GM21717 (cell line): ENCODE results near the gene DDX49.
"Not testable (repeated sequence)": the region's sequence is repeated elsewhere in the genome, so short reads cannot be mapped to it uniquely, and the experiment has no call there.

ENCODE experiments used
- ATAC-seq: cut with Tn5 transposase; IDR thresholded peaks from one replicate; pipeline ENCODE4 v1.9.1; 2021; ENCODE audit warnings: mild to moderate bottlenecking, moderate library complexity; ENCODE audit not compliant: unreplicated experiment

The DDX49 gene

GRCh38 chr19:18910010-18910409 is 9.5 kb upstream of the DDX49 start:
- no peak for ATAC-seq

DNA sequence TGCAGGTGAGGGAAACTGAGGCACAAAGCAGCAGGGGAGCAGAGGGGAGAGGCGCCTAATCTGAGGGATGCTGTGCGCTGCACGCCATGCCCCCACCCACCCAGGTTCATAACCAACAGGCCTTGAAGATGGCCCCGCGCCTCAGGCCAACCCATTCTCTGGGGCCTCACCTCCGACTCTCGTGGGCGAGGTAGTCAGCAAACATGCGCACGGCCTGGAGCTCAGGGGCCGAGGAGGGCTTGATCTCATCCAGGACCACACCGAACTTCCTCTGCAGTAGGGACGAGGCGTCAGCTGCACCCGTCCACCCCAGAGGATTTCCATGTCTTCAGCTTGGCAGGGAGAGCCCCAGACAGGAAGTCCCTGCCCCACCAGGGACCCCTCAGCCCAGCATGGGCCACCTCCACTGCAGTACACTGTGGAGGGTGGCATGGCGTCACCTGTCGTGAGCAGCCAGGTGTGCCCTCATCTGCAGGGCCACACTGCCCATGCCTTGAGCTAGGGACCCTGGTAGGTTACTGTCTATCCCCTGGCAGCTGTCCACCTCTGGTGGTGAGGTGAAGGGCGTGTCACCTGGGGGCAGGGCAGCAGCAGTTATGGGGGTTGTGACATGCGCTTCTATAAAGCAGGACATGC is 8.6 kb upstream of the DDX49 start:
- no peak for ATAC-seq

DNA sequence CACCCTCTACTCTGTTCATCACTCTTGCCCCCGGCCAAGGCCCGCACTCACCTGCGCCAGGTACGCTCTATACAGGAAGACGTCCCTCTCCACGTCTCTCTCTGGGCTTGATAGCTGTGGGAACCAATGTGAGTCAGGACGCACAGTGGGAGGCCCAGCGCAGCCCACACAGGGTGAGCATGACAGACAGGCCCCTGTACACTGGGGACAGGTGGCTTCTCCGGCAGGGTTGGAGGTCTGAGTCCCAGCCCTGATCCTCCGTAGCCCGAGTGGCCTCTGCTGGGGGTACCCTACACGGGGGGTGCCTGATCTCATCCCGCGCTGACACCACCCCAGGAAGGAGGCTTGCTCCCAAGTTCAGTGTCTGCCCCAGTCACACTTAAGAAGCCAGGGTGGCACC is 6.6 kb upstream of the DDX49 start:
- ATAC-seq = no peak

GRCh38 chr19:18913466-18913865 is 6.0 kb upstream of the DDX49 start:
- ATAC-seq = no peak

DNA sequence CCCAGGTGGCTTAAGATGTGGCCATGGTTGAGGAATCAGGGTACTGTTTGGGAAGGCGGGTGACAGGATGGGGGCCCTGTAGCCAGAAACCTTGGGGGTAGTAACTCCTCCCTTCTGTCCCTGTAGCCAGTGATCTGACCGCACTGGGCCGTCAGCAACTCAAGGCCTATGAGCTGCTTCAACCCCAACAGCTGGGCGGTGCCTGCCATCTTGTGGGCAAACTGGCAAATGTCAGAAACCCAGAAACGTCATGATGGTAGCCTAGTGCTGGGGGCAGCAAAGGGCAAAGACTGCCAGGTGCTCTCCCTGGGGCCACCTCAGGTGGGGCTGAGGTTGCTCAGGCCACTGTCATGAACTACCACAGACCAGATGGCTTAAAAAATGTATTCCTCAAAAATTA is 3.9 kb upstream of the DDX49 start:
- no peak for ATAC-seq

GRCh38 chr19:18917593-18917992 is 1.9 kb upstream of the DDX49 start:
- ATAC-seq = not testable (repeated sequence)

- ATAC-seq = no peak
These were observed 342 bp downstream of the DDX49 start for GRCh38 chr19:18919900-18920214.

GRCh38 chr19:18920400-18920799 is 885 bp downstream of the DDX49 start:
- no peak for ATAC-seq

DNA sequence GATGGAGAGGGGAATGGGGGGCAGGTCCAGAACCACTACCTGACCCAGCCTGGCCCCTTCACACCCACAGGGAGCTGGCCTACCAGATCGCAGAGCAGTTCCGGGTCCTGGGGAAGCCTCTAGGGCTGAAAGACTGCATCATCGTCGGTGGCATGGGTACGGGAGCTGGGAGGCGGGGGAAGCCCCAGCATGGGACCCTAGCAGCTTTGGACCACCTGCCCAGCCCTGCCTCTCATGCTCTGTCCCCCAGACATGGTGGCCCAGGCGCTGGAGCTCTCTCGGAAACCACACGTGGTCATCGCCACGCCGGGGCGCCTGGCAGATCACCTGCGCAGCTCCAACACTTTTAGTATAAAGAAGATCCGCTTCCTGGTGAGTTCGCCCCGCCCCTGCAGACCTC is 2.1 kb downstream of the DDX49 start:
- no peak for ATAC-seq

GRCh38 chr19:18922228-18922985 is 2.9 kb downstream of the DDX49 start:
- no peak for ATAC-seq

GRCh38 chr19:18924684-18925213 is 5.2 kb downstream of the DDX49 start:
- no peak for ATAC-seq

- no peak for ATAC-seq
These were observed 8.7 kb downstream of the DDX49 start for GRCh38 chr19:18928018-18928805.

DNA sequence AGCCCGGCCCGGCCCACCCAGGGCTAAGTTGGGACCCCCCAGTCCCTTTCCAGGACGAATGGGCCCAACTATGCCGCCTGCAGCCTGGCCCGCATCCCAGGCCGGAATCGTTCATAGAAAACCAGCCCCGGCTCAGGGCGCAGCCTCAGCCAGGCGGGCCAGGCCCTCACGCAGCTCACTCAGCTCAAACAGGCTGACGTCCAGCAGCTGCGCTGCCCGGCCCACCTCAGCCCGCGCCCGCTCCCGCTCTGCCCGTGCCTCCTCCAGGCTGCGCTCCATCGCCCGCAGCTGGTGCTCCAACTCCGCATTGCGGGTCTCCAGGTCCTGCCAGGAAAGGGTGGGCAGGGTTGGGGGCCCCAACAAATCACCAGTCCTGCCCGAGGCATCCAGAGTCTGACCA is 9.8 kb downstream of the DDX49 start:
- ATAC-seq = no peak

DNA sequence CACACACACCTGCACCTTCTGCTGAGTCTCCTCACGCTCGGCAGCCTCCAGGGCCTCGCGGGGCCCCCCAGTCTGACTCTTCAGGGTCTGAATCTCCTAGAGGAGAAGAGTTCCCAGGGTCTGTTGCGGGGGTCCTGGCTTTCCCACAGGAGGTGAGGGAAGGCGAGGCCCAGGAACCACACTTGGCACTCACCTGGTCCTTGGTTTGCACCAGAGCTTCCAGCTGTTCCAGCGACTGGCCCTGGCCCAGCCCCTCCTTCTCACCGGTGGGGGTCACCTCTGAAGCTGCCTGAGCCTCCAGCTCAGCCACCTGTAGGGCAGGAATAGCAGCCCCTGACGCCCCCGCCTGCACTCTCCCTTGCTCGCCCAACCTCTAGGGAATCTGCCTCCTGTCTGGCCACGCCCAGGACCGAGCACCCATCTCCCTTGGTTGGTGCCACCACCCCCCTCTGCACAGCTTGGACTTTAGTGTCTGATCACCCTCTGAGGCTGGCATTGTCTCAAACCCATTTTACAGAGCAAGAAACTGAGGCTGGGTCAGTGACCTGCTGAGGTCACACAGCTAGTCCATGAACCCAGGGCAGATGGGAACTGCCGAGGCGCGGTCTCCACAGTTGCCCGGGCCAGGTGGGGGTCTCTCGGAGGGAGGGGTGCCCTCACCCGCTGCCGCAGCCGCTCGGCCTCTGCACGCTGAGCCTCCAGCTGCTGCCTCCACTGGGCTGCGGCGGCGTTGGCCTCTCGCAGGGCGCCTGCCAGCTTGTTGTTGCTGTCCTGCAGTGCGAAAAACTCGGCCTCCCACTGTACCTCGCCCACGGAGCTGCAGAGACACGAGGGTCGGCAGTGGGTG is 12.0 kb downstream of the DDX49 start:
- no peak for ATAC-seq

DNA sequence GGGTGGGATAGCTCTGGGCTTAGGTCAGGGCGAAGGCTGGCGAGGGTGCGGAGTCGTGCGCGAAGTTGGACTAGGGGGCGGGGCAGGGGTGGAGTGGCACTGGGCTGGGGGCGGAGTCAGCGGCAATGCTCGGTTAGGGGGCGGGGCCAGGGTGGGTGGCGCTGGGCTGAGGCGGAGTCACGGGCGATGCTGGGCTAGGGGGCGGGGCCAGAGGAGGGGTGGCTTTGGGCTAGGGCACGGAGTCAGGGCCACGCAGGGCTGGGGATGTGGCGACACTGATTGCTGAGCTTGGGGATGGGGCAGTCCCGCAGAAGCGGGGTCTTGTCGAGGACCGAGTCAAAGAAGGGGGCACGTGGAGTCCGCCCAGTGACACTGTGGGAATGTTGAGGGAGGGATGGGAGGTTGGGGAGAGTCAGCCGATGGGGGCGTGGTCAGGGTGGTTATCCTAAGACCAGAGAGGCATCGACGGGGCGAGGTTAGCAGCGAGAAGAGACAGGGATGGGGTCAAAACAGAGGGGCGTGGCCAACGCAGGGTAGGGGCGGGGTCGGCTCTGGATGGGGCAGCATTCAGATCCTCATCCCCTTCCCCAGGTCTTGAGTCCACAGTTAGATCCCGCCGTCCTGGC is 12.8 kb downstream of the DDX49 start:
- ATAC-seq = no peak

- no peak for ATAC-seq
These were observed 13.8 kb downstream of the DDX49 start for GRCh38 chr19:18933297-18933696.

DNA sequence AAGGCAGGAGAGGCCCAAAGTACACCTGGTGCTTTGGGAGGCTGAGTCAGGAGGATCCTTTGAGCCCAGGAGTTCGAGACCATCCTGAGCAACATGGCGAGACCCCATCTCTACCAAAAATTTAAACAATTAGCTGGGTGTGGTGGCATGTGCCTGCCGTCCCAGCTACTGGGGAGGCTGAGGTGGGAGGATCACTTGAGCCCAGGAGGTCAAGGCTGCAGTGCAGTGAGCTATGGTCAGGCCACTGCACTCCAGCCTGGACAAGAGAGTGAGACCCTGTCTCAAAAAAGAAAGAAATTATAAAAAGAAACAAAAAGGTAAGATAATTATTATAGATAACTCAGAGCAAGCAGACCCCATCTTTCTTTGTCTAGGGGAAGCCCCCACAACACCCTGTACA is 19.6 kb downstream of the DDX49 start:
- ATAC-seq = no peak

DNA sequence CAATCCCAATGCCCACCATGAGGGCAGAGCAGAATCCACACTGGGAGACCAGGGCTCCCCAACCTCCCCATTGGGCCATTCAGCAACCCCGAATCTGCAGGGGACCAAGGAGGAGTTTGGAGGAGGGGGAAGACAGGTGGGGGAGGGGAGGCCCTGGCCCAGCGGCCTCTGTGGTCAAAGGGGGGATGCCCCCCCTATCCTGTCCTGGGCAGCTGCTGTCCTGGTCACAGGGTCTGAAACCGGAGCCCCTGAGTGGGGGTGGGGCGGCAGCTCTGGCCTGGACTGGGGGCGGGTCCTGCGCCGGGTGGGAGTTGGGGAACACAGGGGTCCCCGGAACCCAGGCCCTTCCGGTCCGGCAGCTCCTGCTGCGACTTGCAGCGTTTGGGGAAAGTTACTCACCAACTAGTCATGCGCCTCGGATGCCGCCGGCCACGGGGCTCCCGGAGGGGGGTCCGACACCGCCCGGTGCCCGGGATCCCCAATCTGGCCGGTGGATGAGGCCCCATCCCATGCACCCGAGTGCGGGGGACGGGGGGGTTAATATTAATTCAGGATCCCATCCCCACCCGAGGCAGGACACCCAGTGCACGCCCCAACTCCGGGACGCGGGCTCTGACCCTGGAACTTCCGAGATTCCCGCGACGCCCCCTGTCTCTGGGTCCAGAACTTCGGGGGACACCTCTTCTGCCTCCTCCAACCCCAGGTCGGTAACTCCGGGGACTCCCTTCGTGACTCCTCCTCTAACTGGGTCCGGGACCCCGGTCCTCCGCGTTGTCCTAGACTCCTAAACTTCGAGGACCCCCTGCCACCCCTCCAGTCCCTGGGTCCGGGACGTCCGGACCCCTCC is 20.6 kb downstream of the DDX49 start:
- no peak for ATAC-seq

DNA sequence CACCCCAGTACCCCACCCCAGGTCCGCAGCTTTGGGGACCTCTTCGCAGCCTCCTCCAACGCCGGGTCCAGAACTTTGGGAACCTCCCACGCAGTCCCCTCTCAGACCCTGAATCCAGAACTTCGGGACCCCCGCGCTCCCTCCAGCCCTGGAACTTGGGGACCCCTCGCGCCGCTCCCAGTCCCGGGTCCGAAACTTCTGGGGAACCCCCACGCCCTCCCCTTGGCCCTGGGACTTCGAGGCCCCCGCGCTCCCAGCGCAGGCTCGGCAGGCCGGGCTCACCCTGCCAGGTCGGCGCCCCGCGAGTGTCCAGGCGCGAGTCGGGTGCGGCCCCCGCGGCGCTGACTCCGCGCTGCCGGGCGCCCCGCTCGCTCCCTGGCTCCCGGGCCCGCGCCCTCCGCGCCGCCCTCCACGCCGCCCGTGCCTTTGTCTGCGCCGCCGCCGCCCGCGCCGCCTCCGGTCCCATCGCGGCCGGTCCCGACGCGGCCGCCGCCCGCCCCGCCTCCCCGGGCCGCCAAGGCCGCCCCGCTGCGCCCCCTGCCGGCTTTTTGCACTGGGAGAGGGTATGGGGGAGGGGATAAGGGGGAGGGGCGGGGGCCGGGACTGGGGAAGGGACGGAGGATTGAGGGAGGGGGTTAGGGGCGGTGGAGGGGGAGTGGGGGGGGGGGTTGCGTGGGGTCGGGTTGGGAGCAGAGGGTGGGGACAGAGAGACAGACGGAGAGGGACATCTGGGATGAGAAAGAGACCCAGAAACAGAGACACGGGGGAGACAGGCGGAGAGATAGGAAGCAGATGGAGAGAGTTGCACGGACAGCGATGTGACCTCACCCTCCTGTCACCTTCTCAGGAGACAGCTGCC is 21.5 kb downstream of the DDX49 start, which contains the start of gene HOMER3:
TSS of gene HOMER3 (minus strand) at position 449 of the 859 bp plus-strand sequence. CDS start 2,235 bp downstream, outside the sequence.
- no peak for ATAC-seq
